LNCaP clone FGC (cell line): ENCODE results near the gene RAC3.

ENCODE experiments used
- DNase-seq: peaks from one replicate; pipeline ENCODE4 v3.0.0-alpha.2; 2011; ENCODE audit warnings: low read depth
- H3K4me3 ChIP-seq: 2 replicates; pipeline ENCODE4 v1.5.1; 2011; ENCODE audit warnings: mild to moderate bottlenecking, low read depth, low read length, control low read depth
- CTCF ChIP-seq: IDR thresholded peaks from 2 replicates; pipeline ENCODE4 v1.5.1; 2012; ENCODE audit warnings: mild to moderate bottlenecking; ENCODE audit not compliant: control insufficient read depth, insufficient read depth; ENCODE audit errors: extremely low read depth

The RAC3 gene

GRCh38 chr17:82031303-82031884 lies at the start of gene RAC3:
RAC3 (plus strand) TSS chr17:82031678; CDS start chr17:82031762, 84 bp downstream.
- no peak for DNase-seq
- H3K4me3 ChIP-seq = peak within 1 kb of the TSS; percentile 78
- TF ChIP-seq CTCF = no peak

- no peak for DNase-seq
- no peak overlapping the region for H3K4me3 ChIP-seq
- TF ChIP-seq CTCF = no peak
Observed at GRCh38 chr17:81983011-81983638, 48.4 kb upstream of the RAC3 start.

GRCh38 chr17:81983639-81984373 lies 47.7 kb upstream of the RAC3 start:
- H3K4me3 ChIP-seq = no peak overlapping the region
- DNase-seq = no peak
- no peak for TF ChIP-seq CTCF

- no peak for TF ChIP-seq CTCF
- DNase-seq = no peak
- no peak overlapping the region for H3K4me3 ChIP-seq
Observed at GRCh38 chr17:81984773-81985410, 46.6 kb upstream of the RAC3 start.

GRCh38 chr17:81986606-81987005 lies 44.9 kb upstream of the RAC3 start:
- no peak for DNase-seq
- H3K4me3 ChIP-seq = no peak overlapping the region
- no peak for TF ChIP-seq CTCF

GRCh38 chr17:81987161-81987770 lies 44.2 kb upstream of the RAC3 start:
- no peak overlapping the region for H3K4me3 ChIP-seq
- no peak for DNase-seq
- no peak for TF ChIP-seq CTCF
